Measurements from ENCODE around the gene TIMP1. TPM values are rescaled to one million over a fixed set of nuclear protein-coding genes. Genes with fewer than 3 reads are reported as not detected.

The TIMP1 gene
- 309 TPM for total RNA-seq

GRCh38 chrX:47581731-47582647 lies at the start of gene TIMP1:
Gene TIMP1 (plus strand): TSS chrX:47582436. CDS start chrX:47583416, 980 bp downstream.
- intact Hi-C loops (cut with DNase I) = no loop called here
- Histone ChIP-seq H3K27ac (peak within 1 kb of the TSS; percentile 86), H3K4me3 (peak within 1 kb of the TSS; percentile 29 to 50), H3K36me3 (no peaks in the 10 kb centered on the region), H3K27me3 (no peaks in the 10 kb centered on the region), H3K4me1 (peaks cover 10% of the 10 kb centered on the region), H3K9me3 (no peaks in the 10 kb centered on the region)
- TF ChIP-seq CTCF (IDR thresholded peaks at IDR 0.05) (peak in 1 of 3 experiments; percentile 22), POLR2AphosphoS5 (IDR thresholded peaks at IDR 0.05; ENCODE audit: insufficient read depth in 1 of 2, low read depth in 1 of 2) (peak; percentile 28 to 83), POLR2A (IDR thresholded peaks at IDR 0.05) (no peak)
- DNase-seq (ENCODE audit: extremely low spot score in 2 of 2) = no peak

- Histone ChIP-seq H3K4me1 (no peaks in the 10 kb centered on the region), H3K9me3 (no peaks in the 10 kb centered on the region), H3K27ac (peak overlapping the region; percentile 88)
These were observed 42.4 kb upstream of the TIMP1 start for GRCh38 chrX:47539860-47540259.

DNA sequence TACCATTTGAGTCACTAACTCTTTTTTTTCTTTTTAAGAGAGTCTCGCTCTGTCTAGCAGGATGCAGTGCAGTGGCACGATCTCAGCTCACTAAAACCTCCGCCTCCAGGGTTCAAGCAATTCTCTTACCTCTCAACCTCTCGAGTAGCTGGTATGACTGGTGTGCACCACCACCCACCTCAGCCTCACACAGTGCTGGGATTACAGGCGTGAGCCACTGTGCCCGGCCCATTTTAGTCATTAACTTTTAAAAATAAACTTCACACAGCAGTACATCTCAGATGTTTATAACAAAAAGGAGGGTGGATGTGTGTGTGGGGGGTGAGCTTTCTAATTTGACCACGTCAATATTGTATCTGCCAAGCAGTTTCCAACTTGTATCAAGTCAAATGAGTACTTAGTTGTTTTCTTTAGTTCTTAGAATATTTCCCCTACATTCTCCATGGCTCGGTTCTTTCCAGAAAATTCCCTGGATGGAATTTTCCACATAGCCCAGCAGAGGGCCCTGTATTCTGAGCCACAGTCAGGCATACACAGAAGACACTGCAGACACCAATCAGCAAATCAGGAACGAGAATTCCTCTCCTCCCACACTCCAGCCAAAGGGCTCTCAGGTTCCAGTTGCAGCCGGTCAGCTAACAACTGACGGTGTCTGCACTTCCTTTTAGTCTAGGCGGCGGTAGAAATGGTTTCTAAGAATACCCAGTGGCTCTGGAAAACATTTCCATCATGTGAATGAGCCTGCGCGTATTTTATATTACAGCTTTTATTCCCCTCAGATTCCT lies 41.3 kb upstream of the TIMP1 start:
- no peaks in the 10 kb centered on the region for H3K4me1 ChIP-seq
- H3K9me3 ChIP-seq = no peaks in the 10 kb centered on the region
- TF ChIP-seq CTCF (IDR thresholded peaks at IDR 0.05) = peak; percentile 28 to 45 (median 37)
- peak in 1 of 2 donors; percentile 12 for TF ChIP-seq POLR2A (IDR thresholded peaks at IDR 0.05)
- TF ChIP-seq POLR2AphosphoS5 (IDR thresholded peaks at IDR 0.05; ENCODE audit: insufficient read depth in 1 of 2, low read depth in 1 of 2) = peak in 1 of 2 donors; percentile 91
- H3K27me3 ChIP-seq = no peaks in the 10 kb centered on the region
- H3K27ac ChIP-seq = peak overlapping the region; percentile 88
- intact Hi-C loops (cut with DNase I) = no loop called here
- peak overlapping the region in 1 of 2 donors; percentile 4 for H3K4me3 ChIP-seq
- DNase-seq (ENCODE audit: extremely low spot score in 2 of 2) = no peak
- H3K36me3 ChIP-seq = no peaks in the 10 kb centered on the region

More at GRCh38 chrX:47539860-47540259, 42.4 kb upstream of the TIMP1 start:
- DNase-seq (ENCODE audit: extremely low spot score in 2 of 2) = no peak
- no peaks in the 10 kb centered on the region for H3K27me3 ChIP-seq
- TF ChIP-seq CTCF (IDR thresholded peaks at IDR 0.05) = no peak
- no peak for TF ChIP-seq POLR2A (IDR thresholded peaks at IDR 0.05)
- no peak for TF ChIP-seq POLR2AphosphoS5 (IDR thresholded peaks at IDR 0.05; ENCODE audit: insufficient read depth in 1 of 2, low read depth in 1 of 2)
- no peak overlapping the region for H3K4me3 ChIP-seq
- H3K36me3 ChIP-seq = no peaks in the 10 kb centered on the region
- intact Hi-C loops (cut with DNase I) = no loop called here

- H3K9me3 ChIP-seq = no peaks in the 10 kb centered on the region
- TF ChIP-seq CTCF (IDR thresholded peaks at IDR 0.05) (no peak), POLR2AphosphoS5 (IDR thresholded peaks at IDR 0.05; ENCODE audit: insufficient read depth in 1 of 2, low read depth in 1 of 2) (no peak), POLR2A (IDR thresholded peaks at IDR 0.05) (no peak)
- DNase-seq (ENCODE audit: extremely low spot score in 2 of 2) = no peak
These were observed 38.7 kb upstream of the TIMP1 start for GRCh38 chrX:47543496-47543895.

More at GRCh38 chrX:47543496-47543895, 38.7 kb upstream of the TIMP1 start:
- Histone ChIP-seq H3K27me3 (no peaks in the 10 kb centered on the region), H3K36me3 (no peaks in the 10 kb centered on the region), H3K27ac (no peak overlapping the region), H3K4me3 (no peak overlapping the region), H3K4me1 (no peaks in the 10 kb centered on the region)
- intact Hi-C loops (cut with DNase I) = no loop called here

All from vagina (tissue), 2 donors.